ENCODE results near the gene FAM107B. TPM values are rescaled to one million over a fixed set of nuclear protein-coding genes. Genes with fewer than 3 reads are reported as not detected.
A peak's percentile ranks its signal among the peaks of the same experiment; 100 is the strongest.

FAM107B gene
- total RNA-seq, 1 donor from 2014 or later, result 82.2 TPM

- Mint-ChIP-seq H3K27ac (no peak overlapping the region), H3K9me3 (ENCODE audit: low read depth) (peaks cover 3% of the 10 kb centered on the region), H3K27me3 (no peaks in the 10 kb centered on the region), H3K4me1 (ENCODE audit: low read depth) (peaks cover 21% of the 10 kb centered on the region), H3K4me3 (ENCODE audit: low read depth) (no peak overlapping the region), H3K36me3 (ENCODE audit: insufficient read depth) (no peaks in the 10 kb centered on the region)
- TF ChIP-seq CTCF (IDR thresholded peaks at IDR 0.05; ENCODE audit: unreplicated experiment), result no peak
- no peak for DNase-seq (ENCODE audit: low spot score, unreplicated experiment)
Measured at GRCh38 chr10:14699482-14699881, 75.2 kb downstream of the FAM107B start.

DNA sequence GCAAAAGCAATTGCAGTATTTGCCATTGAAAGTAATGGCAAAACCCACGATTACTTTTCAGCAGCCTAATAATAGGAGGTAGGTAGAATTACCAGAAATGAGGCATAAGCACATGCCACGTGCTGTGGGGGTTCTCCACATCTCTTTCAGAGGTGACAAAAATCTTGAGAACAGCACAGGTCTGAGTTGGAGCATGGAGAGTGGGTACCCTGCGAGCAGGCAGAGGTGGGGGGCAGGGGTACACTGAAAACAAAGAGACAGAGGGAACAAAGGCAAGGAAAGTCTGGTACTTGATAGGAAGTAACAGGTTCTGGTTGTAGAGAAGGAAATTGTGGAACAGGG, 75.9 kb downstream of the FAM107B start:
- no peak overlapping the region for H3K4me3 Mint-ChIP-seq (ENCODE audit: low read depth)
- peaks cover 3% of the 10 kb centered on the region for H3K9me3 Mint-ChIP-seq (ENCODE audit: low read depth)
- H3K27ac Mint-ChIP-seq, result peak overlapping the region; percentile 44
- no peaks in the 10 kb centered on the region for H3K27me3 Mint-ChIP-seq
- no peaks in the 10 kb centered on the region for H3K36me3 Mint-ChIP-seq (ENCODE audit: insufficient read depth)
- DNase-seq (ENCODE audit: low spot score, unreplicated experiment), result no peak
- no peak for TF ChIP-seq CTCF (IDR thresholded peaks at IDR 0.05; ENCODE audit: unreplicated experiment)
- H3K4me1 Mint-ChIP-seq (ENCODE audit: low read depth), result peaks cover 21% of the 10 kb centered on the region

DNA sequence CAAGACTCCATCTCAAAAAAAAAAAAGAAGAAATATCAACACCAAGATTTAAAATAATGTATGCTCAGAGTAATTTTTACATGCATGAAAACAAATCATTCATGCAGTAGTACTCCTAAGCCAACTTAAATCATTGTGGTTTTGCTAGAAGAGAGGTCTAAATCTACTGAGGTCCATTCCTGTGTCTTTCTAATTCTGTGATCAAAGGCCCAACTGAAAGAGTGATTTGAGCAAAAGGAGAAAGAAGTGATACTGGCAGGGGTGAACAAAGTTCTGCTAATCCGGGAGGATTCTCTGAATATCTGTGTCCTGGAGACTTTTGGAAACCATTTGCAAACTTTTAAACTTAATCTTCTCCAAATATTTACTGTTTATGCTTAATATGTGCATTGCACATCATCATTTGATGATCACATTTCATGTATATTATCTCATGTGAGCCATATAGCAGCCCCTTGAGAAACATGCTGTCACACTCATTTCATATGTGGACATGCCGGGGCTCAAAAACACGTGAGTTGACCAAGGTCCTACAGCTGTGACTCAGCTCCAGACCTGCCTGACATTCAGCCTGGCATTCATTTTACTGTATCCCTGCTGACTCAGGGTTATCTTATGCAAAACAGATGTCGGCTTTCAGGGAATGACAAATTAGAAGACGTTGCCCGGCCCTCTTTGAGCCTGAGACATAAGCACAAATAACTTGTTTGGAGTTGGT, 76.4 kb downstream of the FAM107B start:
- Mint-ChIP-seq H3K4me1 (ENCODE audit: low read depth) (peaks cover 21% of the 10 kb centered on the region), H3K27me3 (no peaks in the 10 kb centered on the region), H3K27ac (no peak overlapping the region), H3K9me3 (ENCODE audit: low read depth) (peaks cover 3% of the 10 kb centered on the region), H3K4me3 (ENCODE audit: low read depth) (no peak overlapping the region), H3K36me3 (ENCODE audit: insufficient read depth) (no peaks in the 10 kb centered on the region)
- no peak for DNase-seq (ENCODE audit: low spot score, unreplicated experiment)
- no peak for TF ChIP-seq CTCF (IDR thresholded peaks at IDR 0.05; ENCODE audit: unreplicated experiment)

GRCh38 chr10:14697281-14697680, 77.4 kb downstream of the FAM107B start:
- Mint-ChIP-seq H3K36me3 (ENCODE audit: insufficient read depth) (no peaks in the 10 kb centered on the region), H3K9me3 (ENCODE audit: low read depth) (peaks cover 3% of the 10 kb centered on the region), H3K27ac (no peak overlapping the region), H3K4me3 (ENCODE audit: low read depth) (no peak overlapping the region), H3K4me1 (ENCODE audit: low read depth) (peaks cover 16% of the 10 kb centered on the region), H3K27me3 (no peaks in the 10 kb centered on the region)
- TF ChIP-seq CTCF (IDR thresholded peaks at IDR 0.05; ENCODE audit: unreplicated experiment), result no peak
- no peak for DNase-seq (ENCODE audit: low spot score, unreplicated experiment)

- Mint-ChIP-seq H3K4me1 (ENCODE audit: low read depth) (peaks cover 17% of the 10 kb centered on the region), H3K36me3 (ENCODE audit: insufficient read depth) (no peaks in the 10 kb centered on the region)
- no peak for DNase-seq (ENCODE audit: low spot score, unreplicated experiment)
Measured at GRCh38 chr10:14696821-14697220, 77.9 kb downstream of the FAM107B start.

More at GRCh38 chr10:14696821-14697220, 77.9 kb downstream of the FAM107B start:
- peaks cover 3% of the 10 kb centered on the region for H3K9me3 Mint-ChIP-seq (ENCODE audit: low read depth)
- no peak overlapping the region for H3K4me3 Mint-ChIP-seq (ENCODE audit: low read depth)
- no peaks in the 10 kb centered on the region for H3K27me3 Mint-ChIP-seq
- TF ChIP-seq CTCF (IDR thresholded peaks at IDR 0.05; ENCODE audit: unreplicated experiment), result no peak
- H3K27ac Mint-ChIP-seq, result peak overlapping the region; percentile 12
